GM19395 (cell line): ENCODE results near the gene CXCR3.
A peak's percentile ranks its signal among the peaks of the same experiment; 100 is the strongest.

ENCODE experiments used
- ATAC-seq: cut with Tn5 transposase; IDR thresholded peaks from one replicate; pipeline ENCODE4 v1.9.1; 2021; ENCODE audit warnings: mild to moderate bottlenecking, moderate library complexity; ENCODE audit not compliant: unreplicated experiment

The CXCR3 gene

DNA sequence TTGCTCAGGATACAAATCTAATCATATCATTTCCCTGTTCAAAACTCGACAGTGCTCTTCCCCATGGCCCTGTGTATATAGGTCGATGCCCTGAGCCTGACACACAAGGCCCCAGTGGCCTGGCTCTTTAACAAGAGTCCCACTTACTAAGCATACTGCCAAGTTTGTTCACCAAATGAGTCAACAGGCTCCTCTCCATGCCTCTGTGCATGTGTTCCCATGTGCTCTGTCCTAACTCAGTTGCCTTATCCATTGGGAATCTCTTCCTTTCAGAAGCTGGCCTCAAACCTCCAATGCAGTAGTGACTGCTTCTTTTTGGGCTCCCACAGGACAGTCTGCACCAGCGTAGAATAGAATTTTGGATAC, 18.9 kb upstream of the CXCR3 start:
- no peak for ATAC-seq

DNA sequence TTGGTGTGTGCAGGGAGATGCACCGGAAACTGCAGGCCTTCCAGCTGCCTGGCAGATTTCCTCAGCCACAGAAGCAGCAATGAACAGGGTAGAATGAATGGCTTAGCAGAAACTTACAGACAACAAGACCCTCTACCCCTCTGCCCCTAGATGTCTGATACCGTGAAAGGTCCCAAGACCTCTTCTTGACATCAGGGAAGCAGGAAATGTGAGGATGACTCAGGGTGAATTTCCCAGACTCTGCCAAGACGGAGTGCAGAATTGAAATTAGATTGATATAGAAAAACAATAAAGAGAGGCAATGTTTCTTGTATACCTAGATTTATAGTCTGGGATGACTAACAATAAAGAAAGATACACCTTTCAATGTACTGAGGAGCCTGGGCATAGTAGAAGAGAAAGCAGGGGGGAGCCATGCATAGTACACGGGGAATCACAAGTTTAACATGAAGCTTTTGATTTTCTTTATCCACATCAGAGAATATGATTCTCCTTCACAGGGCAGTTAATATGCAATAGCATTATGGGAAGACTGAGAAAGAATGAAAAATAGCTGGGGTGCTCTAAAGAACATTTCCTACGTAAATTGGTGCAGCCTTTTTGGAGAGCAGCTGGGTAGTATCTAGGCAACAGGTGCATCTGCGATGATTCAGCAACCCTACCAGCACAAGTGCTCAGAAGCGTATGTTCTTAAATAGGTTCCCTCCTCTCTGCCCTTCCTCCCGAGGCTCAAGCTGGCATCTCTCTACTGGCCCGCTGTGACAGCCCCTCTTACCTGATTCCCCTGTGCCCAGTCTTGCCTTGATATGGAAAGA, 18.3 kb upstream of the CXCR3 start:
- no peak for ATAC-seq

DNA sequence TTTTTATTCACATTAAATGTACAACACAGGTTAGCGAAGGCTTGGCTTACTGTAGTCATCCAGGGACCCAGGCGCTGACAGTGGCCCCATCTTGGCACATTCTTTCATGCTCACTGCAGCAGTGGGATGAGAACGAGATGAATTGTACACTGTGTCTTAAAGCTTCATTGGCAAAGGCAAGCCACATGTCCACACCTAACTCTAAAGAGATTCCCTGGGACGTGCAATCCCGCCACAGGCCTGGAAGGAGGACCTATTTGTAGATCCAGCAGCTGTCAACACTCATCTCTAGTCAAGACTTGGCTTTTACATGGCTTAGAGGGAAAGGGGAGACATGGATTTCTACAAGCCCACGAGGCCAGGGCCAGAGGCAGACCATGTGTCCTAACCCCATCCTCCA, 16.1 kb upstream of the CXCR3 start:
- ATAC-seq = no peak

DNA sequence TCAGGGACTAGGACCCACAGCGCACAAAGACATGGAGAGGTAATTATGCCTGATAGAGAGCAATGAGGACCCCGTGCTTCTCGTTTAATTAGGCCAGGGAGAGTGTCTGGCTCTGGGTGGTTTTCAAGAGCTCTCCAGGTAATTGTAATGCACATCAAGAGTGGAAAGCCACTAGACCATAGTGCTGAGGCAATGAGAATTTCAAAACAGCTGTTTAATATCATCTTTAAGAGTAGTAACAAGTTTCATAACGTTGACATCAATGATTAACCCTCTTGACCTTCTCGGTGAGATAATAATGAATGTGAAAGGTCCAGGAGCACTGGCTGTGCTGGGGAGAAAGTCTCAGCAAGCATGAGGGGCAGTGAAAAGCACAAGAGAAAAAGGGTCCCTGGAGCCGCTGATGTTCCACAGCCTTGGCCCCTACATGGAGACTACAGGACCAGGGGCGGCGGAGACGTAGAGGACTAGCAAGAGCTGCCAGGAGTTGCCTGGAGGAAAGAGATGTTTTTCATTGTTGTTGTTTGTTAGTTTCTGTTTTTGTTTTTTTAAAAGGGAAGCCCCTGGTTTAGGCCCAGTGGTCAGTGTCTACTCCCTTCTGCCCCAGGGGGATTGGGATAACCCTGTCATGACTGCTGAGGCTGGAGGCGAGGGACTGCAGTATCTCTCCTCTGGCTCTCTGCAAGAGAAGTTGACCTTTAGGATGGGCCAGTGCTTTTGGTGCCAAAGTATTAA, 14.8 kb upstream of the CXCR3 start:
- ATAC-seq = peak; percentile 50

DNA sequence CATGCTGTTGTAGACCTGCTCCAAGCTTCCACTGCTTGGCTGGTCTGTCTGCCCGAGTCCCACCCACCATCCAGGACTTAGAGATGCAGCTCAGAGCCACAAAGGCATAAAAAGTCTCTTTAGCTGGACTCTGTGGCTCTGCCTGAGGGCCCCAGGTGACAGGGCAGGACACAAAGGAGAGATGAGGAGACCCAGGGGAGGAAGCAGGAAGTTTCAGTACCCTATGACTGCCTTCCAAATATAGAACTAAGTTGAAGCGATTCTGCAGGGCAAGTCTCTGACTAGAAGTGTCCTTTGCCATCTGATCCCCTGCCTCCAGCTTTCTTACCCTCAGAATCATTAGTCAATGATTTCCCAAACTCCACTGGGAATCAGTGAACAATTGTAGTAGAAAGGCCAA, 11.2 kb upstream of the CXCR3 start:
- ATAC-seq = peak; percentile 77

DNA sequence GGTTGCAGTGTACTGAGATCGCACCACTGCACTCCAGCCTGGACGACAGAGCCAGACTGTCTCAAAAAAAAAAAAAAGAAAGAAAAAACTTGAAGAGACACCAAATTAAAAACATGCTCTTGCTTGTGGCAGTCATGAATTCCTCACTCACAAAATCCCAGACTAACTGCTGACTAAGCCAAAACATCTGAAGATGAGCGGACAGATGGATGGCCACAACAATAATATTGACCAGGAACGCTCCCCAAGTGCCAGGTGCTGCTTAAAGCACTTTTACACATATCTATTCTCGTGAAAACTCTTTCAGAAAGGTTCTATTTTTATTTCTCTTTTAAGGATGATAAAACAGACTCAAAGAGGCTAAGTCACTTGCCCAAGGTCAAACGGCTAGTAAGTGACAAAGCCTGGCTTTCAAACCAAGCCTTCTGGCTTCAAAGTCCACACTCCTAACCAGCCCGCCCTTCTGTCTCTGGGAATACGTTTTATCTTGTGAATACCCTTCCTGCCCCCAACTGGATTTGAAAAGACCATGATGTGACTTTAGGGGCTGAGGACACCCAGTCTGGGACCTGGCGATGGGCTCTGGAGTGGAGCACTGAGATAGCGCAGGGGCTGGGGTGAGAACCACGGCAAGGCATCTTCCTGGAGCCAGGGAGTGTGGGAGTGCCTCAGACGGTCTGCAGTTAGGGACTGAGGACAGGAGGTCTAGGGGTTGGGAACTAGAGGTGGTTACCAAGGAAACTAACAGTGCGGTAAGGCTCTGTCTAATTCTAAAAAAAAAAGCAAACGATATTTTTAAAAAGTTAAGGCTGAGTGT, 9.5 kb upstream of the CXCR3 start:
- ATAC-seq = no peak

DNA sequence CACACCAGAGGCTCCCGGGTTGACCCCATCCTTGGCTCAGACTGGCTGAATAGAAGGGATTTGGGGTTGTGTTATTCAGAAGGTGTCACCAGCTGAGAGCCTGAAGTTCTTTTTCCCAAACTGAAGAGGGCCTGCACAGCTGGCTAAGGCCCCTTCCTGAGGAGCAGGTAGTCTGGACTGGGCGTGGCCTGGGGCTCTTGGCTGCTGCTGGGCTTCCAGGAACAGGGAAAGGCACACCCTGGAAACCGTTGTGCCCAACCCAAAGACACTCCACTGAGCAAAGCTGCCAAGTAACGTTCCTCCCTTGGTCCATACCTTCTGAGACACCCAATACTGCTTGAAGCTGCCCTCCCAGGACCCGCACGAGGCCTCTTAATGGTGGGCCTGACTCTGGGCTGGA, 8.3 kb upstream of the CXCR3 start:
- ATAC-seq = no peak

DNA sequence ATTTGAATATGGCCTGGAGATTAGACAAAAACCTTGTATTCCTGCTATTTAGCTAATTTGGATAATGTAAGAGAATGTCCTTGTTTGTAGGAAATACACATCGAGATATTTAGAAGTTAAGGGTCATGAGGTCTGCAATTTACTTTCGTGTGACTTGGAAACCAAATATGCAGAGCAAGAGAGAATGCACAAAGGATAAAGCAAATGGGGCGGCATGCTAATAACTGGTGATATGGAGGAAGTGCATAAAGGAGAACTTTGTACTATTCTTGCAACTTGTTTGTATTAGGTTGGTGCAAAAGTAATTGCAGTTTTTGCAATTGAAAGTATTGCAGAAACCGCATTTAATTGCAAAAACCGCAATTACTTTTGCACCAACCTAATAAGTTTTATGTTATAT, 7.2 kb upstream of the CXCR3 start:
- no peak for ATAC-seq

DNA sequence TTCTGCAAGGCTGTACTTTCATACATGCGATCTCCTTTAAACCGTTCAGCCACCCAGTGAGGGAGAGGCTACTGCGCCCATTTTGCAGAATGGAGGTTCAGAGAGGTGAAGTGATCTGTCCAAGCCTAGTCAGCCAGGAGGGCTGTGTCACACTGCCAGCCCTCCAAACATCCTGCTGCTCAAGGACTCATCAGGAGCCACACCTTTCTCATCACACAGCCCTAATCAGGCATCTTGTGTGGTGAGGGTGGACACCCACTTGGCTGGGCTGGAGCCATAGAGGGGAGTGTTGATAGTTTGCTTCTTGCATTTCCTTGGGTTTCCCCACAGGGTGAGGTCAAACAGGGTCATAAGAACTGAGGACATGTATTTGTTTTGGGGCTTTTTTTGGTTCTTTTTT, 5.4 kb upstream of the CXCR3 start:
- ATAC-seq = no peak

DNA sequence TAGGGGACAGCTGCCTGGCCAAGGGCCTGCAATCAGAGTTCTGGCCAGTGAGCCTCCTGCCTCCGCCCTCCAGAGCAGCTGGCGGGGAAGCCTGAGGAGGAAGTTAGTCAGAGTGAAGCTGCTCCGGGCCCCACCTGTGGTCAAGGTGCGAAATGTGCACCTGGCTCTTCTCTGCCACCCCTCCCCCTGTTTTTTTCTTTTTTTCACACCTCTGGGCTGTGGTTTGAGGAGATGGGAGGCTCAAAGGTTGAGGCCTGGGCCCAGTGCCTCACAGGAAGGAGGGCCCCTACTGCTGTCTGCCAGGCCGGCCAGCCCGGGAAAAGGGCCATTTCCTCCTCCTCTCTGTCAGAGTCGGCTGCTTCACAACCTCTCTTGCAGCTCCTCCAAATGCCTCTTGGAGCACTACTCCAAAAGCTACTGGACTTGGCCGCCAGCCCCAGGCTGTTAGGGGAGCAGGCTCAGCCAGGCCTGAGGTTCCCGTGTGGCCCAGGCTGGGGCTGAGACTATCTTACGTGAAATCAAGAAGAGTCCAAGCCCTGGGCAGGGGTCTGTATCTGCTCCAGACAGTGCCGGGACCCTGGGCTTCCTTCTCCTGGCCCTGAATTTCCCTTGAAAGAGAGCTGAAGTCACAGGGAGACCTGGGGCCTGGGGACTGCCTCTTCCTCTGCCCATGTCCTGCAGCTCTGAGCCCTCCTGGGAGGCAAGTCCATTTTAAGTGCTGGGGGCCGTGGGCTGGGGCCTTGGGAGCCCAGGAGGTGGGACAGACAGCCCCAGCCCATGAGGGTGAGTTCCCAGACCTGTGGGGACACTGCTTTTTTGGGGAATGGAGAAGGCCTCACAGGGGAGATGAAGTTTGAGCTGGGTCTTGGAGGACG, 4.5 kb upstream of the CXCR3 start:
- ATAC-seq = peak; percentile 61

DNA sequence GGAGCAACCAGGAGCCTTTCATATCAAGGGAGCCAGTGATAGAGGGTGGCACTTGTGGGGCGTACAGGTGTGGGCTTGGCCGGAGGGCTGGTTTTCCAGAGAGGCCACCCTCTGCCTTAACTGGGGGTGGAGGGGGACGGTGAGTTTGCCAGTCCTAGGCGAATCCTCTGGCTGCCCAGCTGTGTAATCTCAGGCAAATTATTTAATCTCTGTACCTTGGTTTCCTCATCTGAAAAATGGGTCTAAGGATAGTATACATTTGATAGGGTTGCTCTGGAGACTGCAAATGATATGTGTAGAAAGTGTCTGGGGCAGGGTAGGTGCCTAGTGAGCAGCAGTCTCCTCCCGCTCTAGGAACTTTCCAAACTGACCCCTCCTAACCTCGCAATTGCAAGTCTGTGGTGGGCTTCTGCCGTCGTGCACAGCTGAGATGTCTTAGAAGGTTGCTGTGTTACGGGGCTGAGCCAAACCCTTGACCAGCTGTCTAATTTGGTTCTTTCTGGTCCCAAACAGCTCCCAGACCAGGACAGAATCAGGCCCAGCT, 3.8 kb upstream of the CXCR3 start:
- no peak for ATAC-seq

DNA sequence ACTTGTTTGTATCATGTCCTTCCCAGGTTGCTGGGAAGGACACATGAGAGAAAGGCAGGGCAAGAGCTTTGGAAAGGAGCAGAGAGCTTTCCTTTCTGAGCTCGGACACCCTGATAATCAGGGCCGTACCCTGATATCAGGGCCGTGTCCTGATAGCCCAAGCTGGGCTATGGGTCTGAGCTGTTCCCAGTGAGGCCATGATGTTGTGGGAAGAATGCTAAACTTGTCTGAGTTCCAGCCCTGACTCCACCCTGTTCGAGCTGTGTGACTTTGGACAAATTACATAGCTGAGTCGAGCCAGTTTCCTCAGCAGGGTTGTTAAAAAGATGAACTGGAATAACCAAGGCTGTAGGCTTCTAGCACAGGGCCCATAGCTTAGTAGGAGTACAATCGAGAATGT, 3.3 kb upstream of the CXCR3 start:
- no peak for ATAC-seq

DNA sequence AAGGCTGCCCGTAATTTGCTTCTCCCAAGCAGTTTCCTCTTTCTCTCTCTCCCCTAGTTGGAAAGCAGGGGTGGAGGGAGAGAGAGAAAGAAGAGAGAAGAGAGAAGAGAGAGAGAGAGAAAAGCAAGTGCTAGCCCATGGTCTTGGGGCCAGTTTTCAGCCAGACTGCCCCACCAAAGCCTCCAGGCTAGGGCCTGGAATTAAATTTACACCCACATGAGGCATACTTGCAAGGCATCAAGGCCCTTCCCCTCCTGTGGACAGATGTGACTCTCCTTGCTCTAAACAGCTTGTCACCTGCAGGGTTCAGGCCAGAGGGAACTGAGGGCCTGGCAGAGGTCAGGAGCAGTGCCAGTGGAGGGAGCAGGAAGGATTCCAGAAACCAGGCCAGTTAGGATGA, 1.7 kb upstream of the CXCR3 start:
- no peak for ATAC-seq

DNA sequence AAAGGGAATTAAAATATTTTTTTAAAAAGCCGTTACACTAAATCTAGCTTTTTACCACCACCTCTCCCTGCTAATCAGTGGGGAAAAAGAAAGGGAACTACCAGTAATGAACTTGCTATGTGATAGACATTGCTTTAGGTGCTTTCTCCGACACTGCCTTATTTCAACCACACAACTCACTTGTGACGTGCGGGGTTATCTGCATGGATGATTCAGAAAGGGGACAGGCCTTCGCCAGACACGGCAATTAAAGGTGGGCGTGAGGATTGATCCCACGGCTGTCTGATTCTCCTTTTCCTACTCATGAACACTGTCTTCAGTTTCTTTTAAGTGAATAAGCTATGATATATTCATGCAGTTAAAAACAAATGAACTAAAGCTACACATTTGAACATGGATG, 882 bp upstream of the CXCR3 start:
- ATAC-seq = no peak

DNA sequence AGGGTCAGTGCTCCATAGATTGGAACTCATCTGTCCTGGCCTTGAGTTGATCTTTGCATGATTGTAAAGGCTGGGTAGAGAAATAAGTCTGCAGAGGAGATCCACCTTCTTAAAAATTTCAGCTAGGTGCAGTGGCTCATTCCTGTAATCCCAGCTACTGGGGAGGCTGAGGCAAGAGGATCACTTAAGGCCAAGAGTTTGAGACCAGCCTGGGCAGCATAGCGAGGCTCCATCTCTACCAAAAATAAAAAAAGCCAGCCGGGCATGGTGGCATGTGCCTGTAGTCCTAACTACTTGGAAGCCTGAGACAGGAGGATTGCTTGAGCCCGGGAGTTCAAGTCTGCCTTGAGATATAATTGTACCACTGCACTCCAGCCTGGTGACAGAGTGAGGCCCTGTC, 476 bp upstream of the CXCR3 start:
- no peak for ATAC-seq

DNA sequence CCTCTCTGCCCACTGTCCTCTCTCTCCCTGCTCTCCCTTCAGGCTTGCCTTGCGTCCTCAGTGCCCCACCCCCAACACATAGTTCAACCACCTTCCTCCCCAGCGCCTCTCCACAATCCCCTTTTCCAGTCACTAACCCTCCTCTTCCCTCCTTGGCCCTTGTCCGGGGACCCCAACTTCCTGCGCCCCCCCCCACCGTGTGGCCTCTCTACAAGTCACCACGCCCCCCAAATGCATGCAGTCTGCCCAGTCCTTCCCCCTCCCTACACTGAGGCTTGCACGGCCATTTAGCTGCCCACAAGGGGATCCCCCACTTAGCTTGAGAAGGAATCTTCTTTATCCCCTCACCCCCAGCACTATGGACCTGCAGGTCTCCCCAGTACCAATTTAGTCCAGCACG, 569 bp downstream of the CXCR3 start:
- ATAC-seq = no peak

DNA sequence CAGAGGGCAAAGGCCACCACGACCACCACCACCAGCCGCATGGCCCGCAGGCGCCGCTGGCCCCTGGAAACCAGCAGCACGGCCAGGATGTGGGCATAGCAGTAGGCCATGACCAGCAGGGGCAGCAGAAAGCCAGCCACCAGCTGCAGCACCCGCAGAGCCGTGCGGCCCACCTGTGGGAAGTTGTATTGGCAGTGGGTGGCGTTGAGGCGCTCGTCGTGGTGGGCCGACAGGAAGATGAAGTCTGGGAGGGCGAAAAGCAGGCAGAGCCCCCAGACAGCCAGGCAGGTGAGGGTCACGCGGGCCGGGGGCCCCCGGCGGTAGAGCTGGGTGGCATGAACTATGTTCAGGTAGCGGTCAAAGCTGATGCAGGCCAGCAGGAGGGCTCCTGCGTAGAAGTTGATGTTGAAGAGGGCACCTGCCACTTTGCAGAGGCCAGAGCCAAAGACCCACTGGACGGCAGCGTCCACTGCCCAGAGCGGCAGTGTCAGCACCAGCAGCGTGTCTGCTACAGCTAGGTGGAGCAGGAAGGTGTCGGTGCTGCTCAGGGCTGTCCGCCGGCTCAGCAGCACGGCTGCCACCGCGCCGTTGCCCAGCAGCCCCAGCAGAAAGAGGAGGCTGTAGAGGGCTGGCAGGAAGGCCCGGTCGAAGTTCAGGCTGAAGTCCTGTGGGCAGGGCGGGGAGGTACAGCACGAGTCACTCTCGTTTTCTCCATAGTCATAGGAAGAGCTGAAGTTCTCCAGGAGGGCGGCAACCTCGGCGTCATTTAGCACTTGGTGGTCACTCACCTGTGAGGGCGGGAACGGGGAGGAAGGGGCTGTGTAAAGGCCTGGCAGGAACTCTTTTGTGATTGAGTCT, 1.4 kb downstream of the CXCR3 start:
- ATAC-seq = no peak

DNA sequence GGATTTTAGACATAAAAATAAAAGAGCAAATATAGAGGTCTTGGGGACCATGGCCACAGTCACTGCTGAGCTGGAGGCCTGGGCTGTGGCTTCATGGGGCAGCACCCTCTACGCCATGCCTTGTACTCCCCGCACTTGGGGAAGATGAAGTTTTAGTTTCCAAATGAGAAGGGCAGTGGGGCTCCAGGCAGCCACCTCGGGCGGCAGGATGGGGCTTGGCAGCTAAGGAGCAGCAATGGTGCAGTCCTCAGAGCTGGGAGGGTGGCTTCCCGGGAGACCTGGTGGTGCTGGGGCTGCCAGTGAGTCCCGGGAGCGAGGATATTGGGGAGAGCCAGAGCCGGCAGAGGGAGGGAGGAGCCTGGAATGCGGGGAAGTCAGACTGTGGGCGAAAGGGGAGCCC, 2.4 kb downstream of the CXCR3 start:
- ATAC-seq = no peak

DNA sequence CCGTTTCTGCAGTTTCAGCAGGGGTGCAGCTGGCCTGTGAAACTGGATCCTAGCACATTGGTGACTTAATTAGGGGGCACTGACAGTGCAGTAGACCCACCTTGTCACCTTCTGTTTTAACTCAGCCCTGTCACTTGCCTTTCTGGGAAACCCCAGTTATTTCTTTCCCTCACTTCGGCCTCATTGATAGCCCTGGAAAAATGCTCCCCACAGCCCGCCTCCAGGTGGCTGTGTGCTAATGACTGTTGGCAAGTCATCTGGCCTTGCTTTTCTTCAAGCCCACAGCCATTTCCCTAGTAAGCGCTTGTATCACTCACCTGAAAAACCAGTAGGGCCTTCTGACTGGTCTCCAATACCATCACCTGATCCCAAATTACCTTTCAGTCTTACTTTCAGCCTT, 3.3 kb downstream of the CXCR3 start:
- no peak for ATAC-seq

DNA sequence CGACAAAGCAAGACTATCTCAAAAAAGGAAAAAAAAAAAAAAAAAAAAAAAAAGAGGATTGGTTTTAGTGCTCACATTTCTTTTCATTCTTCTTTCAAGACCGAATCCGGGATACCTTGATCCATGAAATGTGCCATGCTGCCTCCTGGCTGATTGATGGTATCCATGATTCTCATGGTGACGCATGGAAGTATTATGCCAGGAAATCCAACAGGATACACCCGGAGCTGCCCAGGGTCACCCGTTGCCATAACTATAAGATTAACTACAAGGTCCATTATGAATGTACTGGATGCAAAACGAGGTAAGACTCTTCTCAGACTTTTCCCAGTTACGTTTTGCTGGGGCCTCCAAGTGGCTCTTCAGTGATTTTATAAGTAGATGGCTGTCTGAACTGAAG, 6.1 kb downstream of the CXCR3 start:
- no peak for ATAC-seq
